H1 (cell line): Measurements from ENCODE around the gene PI16. TPM values are rescaled to one million over a fixed set of nuclear protein-coding genes. Genes with fewer than 3 reads are reported as not detected.

Experiments used
- CTCF ChIA-PET: fragments of 300-600 bp; sonication (Branson Sonifier 250); formaldehyde crosslinking; loops from one replicate; lab custom pipeline; 2021; ENCODE audit not compliant: partially characterized antibody; lab: Charles Lee
- POLR2A ChIA-PET: fragments of 300-600 bp; sonication (Branson Sonifier 250); formaldehyde crosslinking; loops from one replicate; lab custom pipeline; 2021; ENCODE audit warnings: inconsistent platforms; ENCODE audit not compliant: partially characterized antibody; lab: Charles Lee
- DNase-seq, 2 experiments: peaks; one replicate each; pipeline versions ENCODE4 v3.0.0 to v3.0.0-alpha.2; 2010 to 2022; ENCODE audit warnings: low spot score in 2 of 2, low read depth in 1 of 2, mixed read lengths in 1 of 2
- FAIRE-seq: peaks from 2 replicates; lab custom pipeline; 2011; peaks lifted over from hg19 to GRCh38; lab: Jason Lieb, UNC
- H2AFZ ChIP-seq: 2 replicates; pipeline ENCODE4 v1.8.1; 2012; ENCODE audit warnings: low read length, inconsistent platforms
- H2AK5ac ChIP-seq: 2 replicates; pipeline ENCODE4 v1.6.1; 2013; ENCODE audit warnings: low read depth, low read length
- H2BK120ac ChIP-seq: replicated peaks from 2 replicates; pipeline ENCODE3; 2013; ENCODE audit warnings: low read depth, low read length, inconsistent platforms
- H2BK12ac ChIP-seq: 2 replicates; pipeline ENCODE4 v1.6.1; 2013; ENCODE audit warnings: low read depth, low read length
- H2BK15ac ChIP-seq: 2 replicates; pipeline ENCODE4 v1.6.1; 2013; ENCODE audit warnings: low read length
- H2BK20ac ChIP-seq: 2 replicates; pipeline ENCODE4 v1.6.1; 2013; ENCODE audit warnings: low read length
- H2BK5ac ChIP-seq: 2 replicates; pipeline ENCODE4 v1.6.1; 2013; ENCODE audit warnings: low read depth, low read length
- H3K14ac ChIP-seq: 2 replicates; pipeline ENCODE4 v1.6.1; 2013; ENCODE audit warnings: inconsistent platforms; ENCODE audit not compliant: insufficient read length
- H3K18ac ChIP-seq: 2 replicates; pipeline ENCODE4 v1.6.1; 2013; ENCODE audit warnings: low read length; ENCODE audit errors: extremely low read depth
- H3K23ac ChIP-seq: 2 replicates; pipeline ENCODE4 v1.6.1; 2013; ENCODE audit warnings: inconsistent platforms; ENCODE audit not compliant: insufficient read length
- H3K23me2 ChIP-seq: 2 replicates; pipeline ENCODE4 v1.6.1; 2013; ENCODE audit warnings: low read depth, low read length
- H3K27ac ChIP-seq: 2 replicates; pipeline ENCODE4 v1.6.1; 2011; ENCODE audit warnings: low read depth, low read length, inconsistent platforms
- H3K27me3 ChIP-seq, 4 experiments: replicated peaks in 1 of 4; 1 replicate in 1 of 4; 2 replicates in 3 of 4; pipeline versions ENCODE4 v1.6.1 to v1.8.1; 2011 to 2013; ENCODE audit warnings: low read length in 3 of 4, mild to moderate bottlenecking in 3 of 4, inconsistent platforms in 2 of 4, mixed read lengths in 2 of 4, moderate library complexity in 1 of 4; ENCODE audit not compliant: control insufficient read depth in 3 of 4, insufficient read depth in 3 of 4; ENCODE audit errors: extremely low read depth in 1 of 4
- H3K36me3 ChIP-seq, 4 experiments: 2 replicates each; pipeline versions ENCODE4 v1.6.1 to v1.8.1; 2011 to 2013; ENCODE audit warnings: mild to moderate bottlenecking in 4 of 4, low read length in 3 of 4, moderate library complexity in 2 of 4, control low read depth in 1 of 4, inconsistent platforms in 1 of 4; ENCODE audit not compliant: insufficient read depth in 4 of 4, control insufficient read depth in 2 of 4
- H3K4ac ChIP-seq: replicated peaks from 2 replicates; pipeline ENCODE3; 2013; ENCODE audit warnings: low read length, low read depth, mixed read lengths, inconsistent platforms; ENCODE audit not compliant: insufficient read length
- H3K4me1 ChIP-seq, 4 experiments: replicated peaks in 1 of 4; 1 replicate in 1 of 4; 2 replicates in 3 of 4; pipeline versions ENCODE4 v1.6.1 to v1.8.1; 2011 to 2013; ENCODE audit warnings: low read length in 3 of 4, inconsistent platforms in 2 of 4, mixed read lengths in 1 of 4; ENCODE audit not compliant: insufficient read depth in 4 of 4, control insufficient read depth in 3 of 4
- H3K4me2 ChIP-seq, 2 experiments: 2 replicates each; pipeline versions ENCODE4 v1.6.1 to v1.8.1; 2011 to 2013; ENCODE audit warnings: low read depth in 2 of 2, low read length in 2 of 2, control low read depth in 1 of 2, inconsistent platforms in 1 of 2, mild to moderate bottlenecking in 1 of 2; ENCODE audit not compliant: insufficient read depth in 1 of 2
- H3K4me3 ChIP-seq, 4 experiments: fragments of 200-600, 300-600 bp in 1 of 4; sonication (generic), shearing (Covaris generic), sonication (Bioruptor Twin) in 1 of 4; 2 replicates each; pipeline versions ENCODE4 v1.5.1 to v1.8.1; 2011 to 2016; ENCODE audit warnings: low read length in 4 of 4, low read depth in 3 of 4, control low read depth in 2 of 4, inconsistent platforms in 2 of 4, mild to moderate bottlenecking in 2 of 4, mixed read lengths in 1 of 4, moderate library complexity in 1 of 4; ENCODE audit not compliant: insufficient read depth in 2 of 4; ENCODE audit errors: extremely low read depth in 1 of 4
- H3K56ac ChIP-seq: replicated peaks from 2 replicates; pipeline ENCODE3; 2013; ENCODE audit warnings: low read depth, mild to moderate bottlenecking, mixed read lengths, low read length, inconsistent platforms; ENCODE audit not compliant: insufficient read length
- H3K79me1 ChIP-seq: 2 replicates; pipeline ENCODE4 v1.6.1; 2013; ENCODE audit warnings: low read depth, low read length, control low read depth
- H3K79me2 ChIP-seq, 2 experiments: 2 replicates each; pipeline versions ENCODE4 v1.6.1 to v1.8.1; 2012 to 2013; ENCODE audit warnings: low read length in 2 of 2, mild to moderate bottlenecking in 2 of 2, inconsistent platforms in 1 of 2; ENCODE audit not compliant: insufficient read depth in 2 of 2, control insufficient read depth in 1 of 2
- H3K9ac ChIP-seq, 4 experiments: replicated peaks in 1 of 4; 1 replicate in 1 of 4; 2 replicates in 3 of 4; pipeline versions ENCODE4 v1.6.1 to v1.8.1; 2011 to 2013; ENCODE audit warnings: low read depth in 3 of 4, low read length in 3 of 4, control low read depth in 2 of 4, mild to moderate bottlenecking in 2 of 4, moderate library complexity in 2 of 4, inconsistent platforms in 1 of 4; ENCODE audit errors: extremely low read depth in 1 of 4
- H3K9me3 ChIP-seq, 2 experiments: 2 replicates each; pipeline versions ENCODE4 v1.6.1 to v1.8.1; 2012 to 2013; ENCODE audit warnings: mild to moderate bottlenecking in 2 of 2, moderate library complexity in 2 of 2, control low read depth in 1 of 2, inconsistent platforms in 1 of 2, low read depth in 1 of 2, low read length in 1 of 2, mixed read lengths in 1 of 2; ENCODE audit not compliant: insufficient read depth in 2 of 2
- H4K20me1 ChIP-seq, 2 experiments: replicated peaks in 1 of 2; 2 replicates each; pipeline versions ENCODE3 to v1.8.1; 2011 to 2013; ENCODE audit warnings: inconsistent platforms in 2 of 2, low read length in 2 of 2, mild to moderate bottlenecking in 1 of 2; ENCODE audit not compliant: insufficient read depth in 2 of 2, control insufficient read depth in 1 of 2
- H4K5ac ChIP-seq: 2 replicates; pipeline ENCODE4 v1.6.1; 2013; ENCODE audit warnings: low read length, low read depth, mixed read lengths, inconsistent platforms; ENCODE audit not compliant: insufficient read length
- H4K8ac ChIP-seq: 2 replicates; pipeline ENCODE4 v1.8.0; 2013; ENCODE audit warnings: mild to moderate bottlenecking, moderate library complexity, low read length, inconsistent platforms; ENCODE audit not compliant: insufficient read depth; ENCODE audit errors: extremely low read depth
- H4K91ac ChIP-seq: replicated peaks from 2 replicates; pipeline ENCODE3; 2013; ENCODE audit warnings: low read length, mixed read lengths, inconsistent platforms; ENCODE audit not compliant: insufficient read length
- ATF2 ChIP-seq: IDR thresholded peaks from 2 replicates; pipeline ENCODE4 v1.6.1; 2012; ENCODE audit warnings: low read length, inconsistent platforms
- CEBPB ChIP-seq: IDR thresholded peaks from 2 replicates; pipeline ENCODE4 v1.6.1; 2012; ENCODE audit warnings: low read depth, low read length
- EP300 ChIP-seq, 2 experiments: IDR thresholded peaks; 1 replicate in 1 of 2; 2 replicates in 1 of 2; pipeline ENCODE4 v1.6.1; 2011 to 2012; ENCODE audit warnings: low read depth in 2 of 2, low read length in 2 of 2, mild to moderate bottlenecking in 2 of 2, borderline replicate concordance in 1 of 2, inconsistent platforms in 1 of 2, moderate library complexity in 1 of 2
- KDM5A ChIP-seq: fragments of 200-600 bp; IDR thresholded peaks from 2 replicates; pipeline ENCODE4 v1.7.1; 2012; ENCODE audit warnings: mild to moderate bottlenecking, low read length, inconsistent platforms, mixed read lengths
- PHF8 ChIP-seq: fragments of 200-600 bp; sonication (generic); conservative IDR thresholded peaks from 2 replicates; pipeline ENCODE4 v1.7.1; 2012; ENCODE audit warnings: low read depth, mild to moderate bottlenecking, inconsistent platforms, low read length, moderate library complexity
- POLR2AphosphoS5 ChIP-seq: IDR thresholded peaks from 2 replicates; pipeline ENCODE4 v1.6.1; 2011; ENCODE audit warnings: low read depth, low read length
- POU5F1 ChIP-seq: IDR thresholded peaks from 2 replicates; pipeline ENCODE4 v1.6.1; 2011; ENCODE audit warnings: low read depth, mild to moderate bottlenecking, low read length, moderate library complexity
- RNF2 ChIP-seq: fragments of 200-900, 300-1000 bp; sonication (generic); IDR thresholded peaks from 2 replicates; pipeline ENCODE4 v1.7.1; 2016; ENCODE audit warnings: borderline replicate concordance, low read depth, mild to moderate bottlenecking, antibody characterized with exemption, low read length; ENCODE audit not compliant: poor library complexity, severe bottlenecking; ENCODE audit errors: missing control alignments
- RXRA ChIP-seq: IDR thresholded peaks from 2 replicates; pipeline ENCODE4 v1.6.1; 2011; ENCODE audit warnings: low read depth, mild to moderate bottlenecking, low read length, moderate library complexity; ENCODE audit not compliant: insufficient read depth
- SAP30 ChIP-seq: fragments of 300-600 bp; sonication (generic); IDR thresholded peaks from 2 replicates; pipeline ENCODE4 v1.7.1; 2012; ENCODE audit warnings: low read length, moderate library complexity, mild to moderate bottlenecking, inconsistent platforms; ENCODE audit not compliant: insufficient read depth, insufficient replicate concordance
- SP4 ChIP-seq: IDR thresholded peaks from 2 replicates; pipeline ENCODE4 v1.6.1; 2012; ENCODE audit warnings: low read length, inconsistent platforms
- TCF12 ChIP-seq: IDR thresholded peaks from 2 replicates; pipeline ENCODE4 v1.6.1; 2011; ENCODE audit warnings: low read depth, mild to moderate bottlenecking, low read length
- WGBS, 2 experiments: shearing (Covaris generic) in 1 of 2; methylation state at CpG; one replicate each; pipeline versions ENCODE4 v1.1.6 to v1.1.7; 2013 to 2015; ENCODE audit warnings: low lambda C conversion rate in 2 of 2, mixed read lengths in 2 of 2, inconsistent platforms in 1 of 2, low coverage in 1 of 2, missing lambda C conversion rate in 1 of 2; ENCODE audit not compliant: insufficient replicate concordance in 2 of 2, insufficient coverage in 1 of 2, insufficient read length in 1 of 2; ENCODE audit errors: extremely low coverage in 1 of 2, missing lambda C conversion rate in 1 of 2; 5-methylcytosine and 5-hydroxymethylcytosine counted together
- polyA plus RNA-seq, 7 experiments: library from polyadenylated mRNA; depleted of rRNA in 3 of 7; stranded (reverse) in 5 of 7; unstranded in 2 of 7; fragments of >200 nt in 5 of 7; fragments of 200-250 nt in 2 of 7; gene quantifications; 1 replicate in 5 of 7; 2 replicates in 1 of 7; 4 replicates in 1 of 7; pipeline versions ENCODE4 v1.2.1 to v1.2.3, GENCODE V29; 2011 to 2013; ENCODE audit warnings: missing spikeins in 2 of 7, mixed read lengths in 2 of 7
- total RNA-seq: library from RNA; stranded (reverse); fragmentation: NEBNext Ultra II Directional; extraction: Animal tissue kit (Norgen Biotek cat#: 25700); gene quantifications from 2 replicates; pipeline ENCODE4 v1.2.1, GENCODE V29; 2021

Gene PI16
- total and polyA plus RNA-seq, 2 of the 8 experiments (the other 6 are each of a cell fraction or from before 2014, with no cell fraction given) = 0.05 TPM; not detected in 1

- H3K27ac ChIP-seq = no peak overlapping the region
- WGBS, 2 experiments = 86% methylated on average over 4 of the region's 4 CpGs; no CpG with 5 or more reads in 1 of the 2 experiments
- H2AK5ac ChIP-seq = no peak overlapping the region
- no peaks in the 10 kb centered on the region for H3K9me3 ChIP-seq
- H4K91ac ChIP-seq = no peak overlapping the region
- no peak overlapping the region for H2BK5ac ChIP-seq
- H2BK15ac ChIP-seq = no peak overlapping the region
- H4K20me1 ChIP-seq = no peaks in the 10 kb centered on the region
- no peak overlapping the region for H3K56ac ChIP-seq
- no peak overlapping the region for H3K18ac ChIP-seq
- no peak overlapping the region for H4K5ac ChIP-seq
- H4K8ac ChIP-seq = no peak overlapping the region
- H3K79me1 ChIP-seq = no peaks in the 10 kb centered on the region
- H3K4me2 ChIP-seq = no peak overlapping the region
- ChIA-PET POLR2A (no interaction called here), CTCF (interaction anchor here (3.7 kb wide), 1 partner anchor 106 kb away, joined by 20 read pairs; no protein-coding TSS in a partner anchor)
- H3K23me2 ChIP-seq = no peaks in the 10 kb centered on the region
- H2BK120ac ChIP-seq = no peak overlapping the region
- FAIRE-seq (no peak), DNase-seq (no peak)
- H3K14ac ChIP-seq = no peak overlapping the region
- H3K79me2 ChIP-seq = no peaks in the 10 kb centered on the region
- no peaks in the 10 kb centered on the region for H3K36me3 ChIP-seq
- H2BK20ac ChIP-seq = no peak overlapping the region
- no peak overlapping the region for H2BK12ac ChIP-seq
- H3K27me3 ChIP-seq = no peaks in the 10 kb centered on the region
- no peak overlapping the region for H3K4me3 ChIP-seq
- H2AFZ ChIP-seq = no peak overlapping the region
- H3K4ac ChIP-seq = no peak overlapping the region
- no peak overlapping the region for H3K23ac ChIP-seq
- H3K4me1 ChIP-seq = no peaks in the 10 kb centered on the region; a peak in 1 of 7 replicates
- no peak overlapping the region for H3K9ac ChIP-seq
- TF ChIP-seq ATF2 = no peak
- no peak for TF ChIP-seq CEBPB
- no peak for TF ChIP-seq KDM5A
- TF ChIP-seq TCF12 = no peak
- TF ChIP-seq SP4 = no peak
- TF ChIP-seq SAP30 = no peak
- no peak for TF ChIP-seq POU5F1
- TF ChIP-seq EP300 (IDR thresholded peaks at IDR 0.05; ENCODE audit: borderline replicate concordance in 1 of 2, low read depth in 2 of 2, low read length in 2 of 2) = no peak
- no peak for TF ChIP-seq PHF8
- TF ChIP-seq POLR2AphosphoS5 = no peak
- TF ChIP-seq RNF2 = no peak
- TF ChIP-seq RXRA = no peak
Measured at GRCh38 chr6:36912030-36912454, 42.5 kb upstream of the PI16 start.
